HG03103 (cell line): ENCODE data around the gene ONECUT1.
"Not testable (repeated sequence)": the region's sequence is repeated elsewhere in the genome, so short reads cannot be mapped to it uniquely, and the experiment has no call there.

Experiments
- ATAC-seq: cut with Tn5 transposase; IDR thresholded peaks from one replicate; pipeline ENCODE4 v1.9.1; 2021; ENCODE audit warnings: low read depth; ENCODE audit not compliant: unreplicated experiment

The ONECUT1 gene

DNA sequence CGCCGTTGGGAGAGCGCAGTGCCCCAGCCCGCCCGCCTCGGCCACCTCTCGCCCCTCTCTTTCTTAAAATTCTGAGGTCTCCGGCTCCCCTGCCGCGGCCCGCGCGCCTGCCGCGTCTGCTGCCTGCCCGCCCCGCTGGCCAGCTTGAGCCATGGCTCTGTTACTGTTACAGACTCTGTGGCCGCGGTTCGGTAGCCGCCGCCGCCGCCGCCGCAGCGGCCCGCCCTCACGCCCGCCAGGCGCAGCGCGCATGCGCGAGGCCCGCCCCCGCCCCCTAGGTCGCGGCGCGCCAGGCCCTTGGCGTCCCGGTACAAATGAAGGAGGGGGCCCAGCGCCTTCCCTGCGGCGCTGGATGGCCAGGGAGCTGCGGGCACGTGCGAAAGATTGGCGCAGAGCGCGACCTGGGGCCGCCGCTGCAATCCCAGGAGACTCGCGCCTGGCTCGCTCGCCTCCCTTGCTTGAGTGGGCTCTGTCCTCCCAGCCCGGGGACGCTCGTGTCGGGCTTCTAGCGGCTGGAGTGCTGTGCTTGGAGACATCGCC is at the start of gene ONECUT1:
TSS of gene ONECUT1 (minus strand) at position 168 of the 540 bp plus-strand sequence. CDS start 452 bp downstream, outside the sequence.
- ATAC-seq: peak; percentile 59

DNA sequence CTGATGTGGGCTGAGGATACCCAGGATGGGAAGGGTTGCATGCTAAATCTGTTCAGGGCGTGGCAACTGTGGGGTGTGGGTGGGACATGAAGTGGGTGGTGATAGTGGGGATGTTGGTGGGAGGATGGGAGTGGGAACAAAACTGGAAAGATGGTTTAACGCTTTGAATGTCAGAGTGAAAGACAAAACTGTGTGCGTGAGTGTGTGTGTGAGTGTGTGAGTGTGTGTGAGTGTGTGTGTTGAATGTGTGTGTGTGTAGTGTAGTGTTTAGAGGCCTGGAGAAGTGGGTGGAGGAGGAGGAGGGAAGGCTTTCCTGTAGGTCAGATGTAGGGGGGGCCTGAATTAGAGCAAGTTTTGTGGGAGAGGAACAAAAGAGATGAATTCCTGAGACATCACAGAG is 44.2 kb upstream of the ONECUT1 start:
- ATAC-seq: no peak

DNA sequence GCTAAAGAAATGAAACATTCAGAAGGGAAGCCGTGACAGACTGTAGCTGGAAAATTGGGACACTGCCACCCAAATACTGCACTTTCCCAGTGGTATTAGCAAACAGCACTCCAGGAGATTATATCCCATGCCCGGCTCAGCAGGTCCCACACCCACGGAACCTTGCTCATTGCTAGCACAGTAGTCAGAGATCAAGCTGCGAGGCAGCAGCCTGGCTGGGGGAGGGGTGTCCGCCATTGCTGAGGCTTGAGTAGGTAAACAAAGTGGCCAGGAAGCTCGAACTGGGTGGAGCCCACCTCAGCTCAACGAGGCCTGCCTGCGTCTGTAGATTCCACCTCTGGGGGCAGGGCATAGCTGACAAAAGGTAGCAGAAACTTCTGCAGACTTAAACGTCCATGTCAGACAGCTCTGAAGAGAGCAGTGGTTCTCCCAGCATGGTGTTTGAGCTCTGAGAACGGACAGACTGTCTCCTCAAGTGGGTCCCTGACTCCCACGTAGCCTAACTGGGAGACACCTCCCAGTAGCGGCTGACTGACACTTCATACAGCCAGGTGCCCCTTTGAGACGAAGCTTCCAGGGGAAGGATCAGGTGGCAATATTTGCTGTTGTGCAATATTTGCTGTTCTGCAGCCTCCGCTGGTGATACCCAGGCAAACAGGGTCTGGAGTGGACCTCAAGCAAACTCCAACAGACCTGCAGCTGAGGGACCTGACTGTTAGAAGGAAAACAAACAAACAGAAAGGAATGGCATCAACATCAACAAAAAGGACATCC is 34.2 kb upstream of the ONECUT1 start:
- ATAC-seq: not testable (repeated sequence)

DNA sequence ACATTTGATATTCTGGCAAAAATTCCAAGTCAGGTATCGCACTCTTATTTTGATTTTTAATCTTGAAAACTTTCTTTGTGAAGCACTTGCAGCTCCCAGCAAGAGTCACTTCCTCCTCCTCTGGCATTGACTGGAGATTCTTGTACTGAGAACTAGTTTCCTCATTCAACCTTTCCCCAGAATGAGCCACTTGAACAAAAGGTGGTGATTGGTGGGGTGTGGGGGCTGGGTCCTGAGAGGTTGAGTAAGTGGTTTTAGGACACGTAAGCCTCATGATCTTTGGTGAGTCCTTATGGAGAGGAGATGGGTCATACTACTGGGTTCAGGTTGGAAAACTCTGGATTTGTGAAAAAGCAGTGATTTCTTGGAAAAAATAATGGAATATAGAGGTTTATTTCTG is 32.3 kb upstream of the ONECUT1 start:
- no peak for ATAC-seq

DNA sequence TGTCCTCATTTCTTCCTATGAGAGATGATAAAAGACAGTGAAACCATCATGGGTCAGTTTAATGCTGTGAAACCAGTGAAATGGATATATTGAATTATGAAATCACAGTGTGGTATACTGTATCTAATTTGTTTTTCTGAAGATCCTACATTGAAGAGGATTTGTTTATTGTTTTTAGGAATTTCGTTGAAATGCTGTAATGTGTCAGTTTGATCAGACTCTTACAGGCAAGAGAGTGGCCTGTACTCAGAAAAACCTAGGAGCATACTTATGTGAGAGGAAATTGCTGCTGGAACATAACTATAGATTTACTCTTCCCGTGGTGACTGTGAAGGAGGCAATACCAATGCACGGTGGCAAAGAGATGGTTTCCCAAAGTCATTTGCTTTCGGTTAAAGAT is 29.1 kb upstream of the ONECUT1 start:
- ATAC-seq: no peak

DNA sequence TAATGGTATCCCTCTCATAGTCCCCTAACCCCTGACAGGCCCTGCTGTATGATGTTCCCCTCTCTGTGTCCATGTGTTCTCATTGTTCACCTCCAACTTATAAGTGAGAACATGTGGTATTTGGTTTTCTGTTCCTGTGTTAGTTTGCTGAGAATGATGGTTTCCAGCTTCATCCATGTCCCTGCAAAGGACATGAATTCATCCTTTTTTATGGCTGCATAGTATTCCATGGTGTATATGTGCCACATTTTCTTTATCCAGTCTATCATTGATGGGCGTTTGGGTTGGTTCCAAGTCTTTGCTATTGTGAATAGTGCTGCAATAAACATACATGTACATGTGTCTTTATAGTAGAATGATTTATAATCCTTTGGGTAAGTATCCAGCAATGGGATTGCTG is 25.8 kb upstream of the ONECUT1 start:
- not testable (repeated sequence) for ATAC-seq

DNA sequence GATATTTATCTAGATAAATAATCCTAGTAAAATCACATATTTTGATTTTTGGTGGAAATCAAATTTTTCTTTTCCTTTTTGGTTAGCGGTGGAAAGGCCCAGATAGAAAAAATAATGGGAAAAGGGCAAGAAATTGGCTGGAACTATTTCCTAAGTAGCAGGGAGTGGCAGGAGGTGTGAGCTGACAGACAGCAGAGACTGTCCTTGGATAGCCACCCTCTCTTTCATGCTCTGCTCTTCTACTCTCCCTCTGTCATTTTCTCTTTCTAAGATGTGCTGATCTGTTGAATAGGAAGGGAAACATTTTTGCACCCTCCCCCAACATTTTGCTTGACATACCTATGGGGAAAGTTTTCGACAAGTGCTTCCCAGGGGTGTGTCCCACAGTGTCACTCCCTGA is 18.9 kb upstream of the ONECUT1 start:
- ATAC-seq: no peak

DNA sequence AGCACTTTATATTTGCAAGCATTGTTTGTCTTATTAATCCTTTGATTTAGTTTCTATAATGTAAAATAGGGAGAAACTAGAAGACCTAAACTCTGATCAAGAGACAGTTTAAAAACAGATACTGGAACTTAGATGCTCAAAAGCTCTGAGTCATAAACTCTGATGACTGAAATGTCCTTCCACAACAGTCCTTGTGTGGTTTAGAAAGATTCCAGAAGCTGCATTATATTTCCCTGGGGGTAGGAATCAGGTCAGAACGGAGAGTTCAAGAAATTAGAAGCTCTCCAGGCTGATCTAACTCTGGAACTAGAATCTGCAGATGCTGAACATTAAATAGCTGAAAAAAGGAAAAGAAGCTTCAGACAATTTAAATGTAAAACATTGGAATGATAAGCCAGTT is 18.3 kb upstream of the ONECUT1 start:
- ATAC-seq: no peak

DNA sequence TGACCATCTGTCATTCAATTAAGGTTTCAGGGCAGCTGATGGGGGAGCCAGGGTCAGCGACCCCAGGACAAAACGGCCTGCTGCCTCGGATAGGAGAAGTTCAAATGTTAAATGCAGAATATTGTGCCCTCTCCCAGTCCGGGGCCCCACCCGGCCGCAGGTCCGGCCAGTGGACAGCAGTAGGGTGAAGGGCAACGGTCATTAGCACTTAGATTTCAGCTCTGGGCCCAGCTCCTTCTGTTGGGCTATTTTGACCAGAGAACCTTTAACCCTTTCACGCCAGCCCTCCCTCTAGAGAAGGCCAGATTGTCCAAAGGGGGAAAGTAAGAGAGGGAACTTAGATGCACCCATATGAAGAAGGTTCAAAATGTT is 16.1 kb upstream of the ONECUT1 start:
- ATAC-seq: no peak

DNA sequence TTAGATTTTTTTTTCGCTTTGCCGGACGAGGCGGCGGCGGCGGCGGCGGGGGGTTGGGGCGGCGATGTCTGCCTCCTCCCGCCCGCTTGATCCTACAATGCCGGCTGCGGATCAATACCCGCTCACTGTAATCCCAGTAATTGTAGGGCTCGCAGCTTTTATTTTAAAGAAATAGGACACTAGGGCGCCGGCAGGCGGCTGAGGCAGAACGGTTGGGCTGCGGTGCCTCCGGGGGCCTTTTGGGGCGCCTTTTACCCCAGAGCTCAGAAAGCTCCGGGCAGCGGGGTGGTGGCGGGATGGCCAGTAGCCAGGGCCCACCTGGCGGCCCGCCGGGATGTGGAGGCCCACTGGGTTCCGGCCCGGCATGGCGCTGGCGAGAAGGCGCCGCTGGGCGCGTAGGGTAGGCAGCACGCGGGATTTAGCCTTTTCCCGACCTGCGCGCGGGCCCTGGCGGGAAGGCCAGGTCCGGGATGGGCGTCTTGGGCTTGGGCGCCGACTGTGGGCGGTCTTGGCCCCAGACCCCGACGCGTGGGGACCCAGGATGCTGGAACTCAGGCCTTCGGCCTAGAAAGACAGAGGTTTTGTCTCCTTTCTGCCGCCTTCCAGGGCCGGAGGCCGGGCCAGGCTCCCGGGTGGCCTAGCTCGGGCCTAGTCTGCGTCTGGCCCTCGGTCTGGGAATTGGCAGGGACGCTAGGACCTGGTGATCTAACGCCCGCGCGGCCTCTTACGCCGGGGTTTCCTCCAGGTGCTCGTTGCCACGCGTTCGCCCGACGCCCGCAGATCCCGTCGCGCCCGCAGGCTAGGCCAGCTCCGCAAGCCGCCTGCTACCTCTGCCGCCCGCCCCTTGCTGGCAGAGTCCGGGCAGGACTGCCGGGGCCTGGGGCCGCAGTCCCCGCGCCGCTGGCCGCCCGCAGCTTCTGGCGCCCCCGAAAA is 15.5 kb upstream of the ONECUT1 start:
- no peak for ATAC-seq

DNA sequence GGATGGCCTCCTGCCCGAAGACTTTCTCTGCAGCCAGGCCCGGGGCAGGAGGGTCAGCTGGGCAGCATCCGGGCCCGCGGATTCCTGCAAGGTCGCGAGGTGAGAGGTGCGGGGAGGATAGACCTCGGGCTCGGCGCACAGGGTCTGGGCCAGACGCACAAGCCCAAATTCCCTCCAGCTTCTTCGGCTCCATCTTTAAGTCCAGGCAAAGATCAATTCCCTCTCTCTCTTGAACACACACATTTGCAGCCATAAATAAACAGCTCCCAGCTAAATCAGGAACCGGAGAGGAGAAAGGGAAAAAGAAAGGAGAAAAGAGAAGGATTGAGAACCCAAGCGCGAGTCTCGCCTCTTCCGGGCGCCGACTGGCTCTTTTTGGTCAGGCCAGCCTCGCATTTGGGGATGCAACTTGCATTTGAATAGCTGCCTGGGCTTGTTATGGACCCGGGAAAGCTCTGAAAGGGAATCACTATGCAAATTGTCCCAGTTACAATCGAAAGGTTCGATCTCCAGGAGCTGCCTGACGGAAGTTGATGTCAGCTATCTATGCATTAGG is 14.5 kb upstream of the ONECUT1 start:
- ATAC-seq: no peak

DNA sequence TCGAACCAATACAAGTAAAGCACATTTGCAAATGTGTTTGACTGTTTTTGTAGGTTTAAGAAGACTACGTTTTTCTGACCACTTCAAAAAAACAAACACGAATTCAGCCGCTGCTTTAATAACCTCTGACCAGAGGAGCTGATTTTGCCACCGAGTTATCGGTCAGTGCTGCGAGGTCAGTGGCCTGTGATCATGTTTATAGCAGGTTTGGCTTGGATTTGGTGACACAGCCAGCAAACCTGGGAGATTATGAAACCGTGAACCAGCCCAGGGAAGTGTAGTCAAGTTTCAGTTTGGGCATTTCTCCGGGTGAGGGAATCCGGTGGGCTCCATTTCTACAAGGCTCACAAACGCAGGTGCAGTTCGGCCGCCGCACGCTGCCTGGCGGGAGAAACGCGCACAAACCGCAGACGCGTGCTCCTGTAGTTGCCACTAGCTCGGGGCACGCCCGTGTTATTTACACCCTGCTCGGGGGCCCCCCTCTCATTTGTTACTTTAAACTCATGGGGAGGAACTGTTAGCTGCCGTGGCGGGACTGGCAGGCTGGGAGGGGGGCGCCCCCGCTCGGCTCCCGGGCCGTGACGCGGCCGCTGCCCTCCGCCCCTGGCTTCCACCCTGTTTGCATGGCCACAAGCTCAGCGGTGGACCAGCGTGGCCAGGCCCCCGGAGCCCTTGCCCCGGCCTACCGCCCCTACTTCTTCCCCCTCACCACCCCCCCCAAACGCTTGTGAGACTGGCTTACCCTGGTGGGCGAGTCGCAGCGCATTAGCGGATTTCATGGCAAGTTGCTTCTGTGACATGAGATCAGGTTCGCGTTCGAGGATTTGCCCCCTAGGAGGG is 13.6 kb upstream of the ONECUT1 start:
- ATAC-seq: no peak

DNA sequence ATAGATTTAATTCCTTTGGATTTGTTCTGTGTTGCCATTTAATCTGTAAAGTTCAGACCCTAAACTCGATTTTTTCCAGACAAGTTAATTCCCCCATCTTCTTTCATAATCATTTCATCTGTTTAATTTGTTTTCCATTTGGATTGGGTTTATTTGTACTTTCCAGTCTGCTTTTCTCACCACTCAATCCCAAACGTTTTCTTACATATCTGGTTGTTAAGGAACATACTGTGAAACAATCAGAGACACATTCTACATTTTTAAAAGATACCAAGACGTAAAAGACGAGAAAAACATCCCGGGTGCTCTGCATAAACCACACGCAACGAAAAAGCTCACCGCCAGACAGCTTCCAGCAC is 13.0 kb upstream of the ONECUT1 start:
- no peak for ATAC-seq

DNA sequence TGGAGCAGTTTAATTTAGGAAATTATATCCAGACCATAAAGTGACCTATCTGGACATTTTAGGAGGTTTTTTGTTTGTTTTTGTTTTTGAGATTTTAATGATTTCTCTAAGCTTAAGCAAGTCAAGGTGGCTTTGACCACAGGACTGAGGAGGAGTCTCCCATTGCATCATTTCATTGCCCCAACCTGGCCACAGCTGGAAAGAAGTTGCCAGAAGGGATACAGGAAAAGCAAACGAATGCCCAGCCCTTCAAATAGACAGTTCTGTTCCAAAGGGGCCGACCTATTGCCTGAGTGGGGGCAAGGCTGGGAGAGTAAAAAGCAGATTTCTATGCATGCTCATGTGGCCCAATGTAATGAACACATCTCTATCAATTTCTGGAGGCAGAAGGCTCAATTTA is 12.0 kb upstream of the ONECUT1 start:
- ATAC-seq: no peak

DNA sequence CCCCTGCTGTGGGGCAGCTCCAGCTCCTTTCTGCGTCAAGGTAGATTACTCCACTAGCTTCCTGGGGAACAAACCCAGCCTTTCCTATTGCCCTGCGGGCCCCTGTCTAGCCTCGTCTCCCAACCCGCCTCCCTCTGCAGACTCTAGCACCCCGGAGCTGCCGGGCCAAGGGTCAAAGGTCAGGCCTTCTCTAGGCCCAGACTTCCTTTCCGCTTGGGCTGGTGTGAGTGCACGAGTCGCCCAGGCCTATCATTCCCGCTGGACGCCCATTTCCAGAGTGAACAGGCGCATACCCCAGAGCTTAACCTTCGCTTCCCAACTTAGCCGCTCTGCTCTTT is 11.6 kb upstream of the ONECUT1 start:
- ATAC-seq: no peak

DNA sequence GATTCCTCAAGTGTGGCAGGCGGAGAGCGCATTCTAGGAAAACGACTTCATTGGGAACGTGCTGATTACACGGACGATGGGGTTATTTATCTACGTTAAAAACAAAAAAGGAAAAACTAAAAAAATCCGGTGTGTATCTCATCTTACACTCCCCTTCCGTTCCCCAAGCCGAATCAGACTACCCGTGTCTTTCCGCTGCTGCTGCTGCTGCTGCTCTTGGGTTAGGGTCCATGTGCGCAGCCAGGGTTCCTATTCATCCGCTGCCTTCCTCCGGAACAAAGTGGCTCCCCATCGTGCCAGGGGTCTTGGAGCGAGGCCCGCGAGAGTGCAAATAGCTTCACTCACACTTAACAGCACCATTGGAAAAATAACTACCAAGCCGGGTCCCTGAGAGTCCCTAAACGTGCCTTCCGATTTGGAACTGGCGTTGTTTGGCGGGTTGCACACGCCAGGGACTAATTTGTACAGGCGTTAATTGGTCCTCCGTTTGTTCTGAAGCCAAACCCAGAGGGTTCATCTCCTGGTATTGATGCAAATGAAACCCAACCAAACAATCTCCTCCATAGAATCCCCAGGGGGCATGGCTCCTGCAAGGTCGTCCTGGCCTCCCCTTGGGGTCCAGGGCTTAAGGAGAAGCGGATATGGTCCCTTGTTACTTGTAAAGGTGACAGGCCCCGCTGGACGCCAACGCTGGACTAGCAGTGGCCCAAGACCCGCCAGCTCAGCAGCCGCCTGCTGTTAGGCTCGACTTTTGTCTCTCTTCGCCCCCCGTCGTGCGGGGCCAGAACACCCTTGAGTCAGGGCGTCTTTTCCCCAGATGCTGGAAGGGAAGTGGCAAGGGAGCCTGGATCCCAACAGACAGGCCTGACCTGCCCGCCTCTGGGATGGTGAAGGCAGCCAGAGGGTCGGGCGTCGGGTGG is 11.0 kb upstream of the ONECUT1 start:
- ATAC-seq: no peak

DNA sequence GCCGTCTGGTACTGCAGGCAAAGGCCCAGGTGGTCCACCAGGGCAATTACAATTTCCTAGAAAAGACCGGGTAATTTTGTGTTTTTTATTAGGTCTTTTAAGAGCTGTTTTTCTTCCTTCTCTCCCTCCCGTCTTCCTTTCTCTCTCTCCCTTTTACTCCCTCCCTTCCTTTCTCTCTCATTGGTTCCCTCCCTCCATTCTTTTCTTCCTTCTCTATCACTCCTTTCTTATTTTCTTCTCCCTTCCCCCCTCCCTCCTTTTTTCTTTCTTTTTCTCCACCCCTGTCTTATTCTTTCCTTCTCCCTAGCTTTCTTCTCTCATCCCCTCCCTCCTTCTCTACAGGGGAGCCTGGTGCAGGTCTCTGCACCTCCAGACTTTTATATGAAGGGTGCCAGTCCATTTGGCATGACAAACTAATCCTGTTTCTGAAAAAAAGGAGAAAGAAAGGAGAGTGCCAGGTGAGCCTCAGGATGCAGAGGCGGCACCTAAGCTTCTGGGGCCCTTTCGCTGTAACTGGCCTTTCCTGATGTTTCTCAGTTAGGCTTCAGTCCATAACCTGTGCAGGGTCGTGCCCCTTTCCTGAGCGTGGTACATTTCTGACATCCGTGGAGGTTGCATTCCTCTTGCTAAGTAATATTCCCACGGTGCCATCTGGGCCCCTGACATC is 9.1 kb upstream of the ONECUT1 start:
- ATAC-seq: no peak

DNA sequence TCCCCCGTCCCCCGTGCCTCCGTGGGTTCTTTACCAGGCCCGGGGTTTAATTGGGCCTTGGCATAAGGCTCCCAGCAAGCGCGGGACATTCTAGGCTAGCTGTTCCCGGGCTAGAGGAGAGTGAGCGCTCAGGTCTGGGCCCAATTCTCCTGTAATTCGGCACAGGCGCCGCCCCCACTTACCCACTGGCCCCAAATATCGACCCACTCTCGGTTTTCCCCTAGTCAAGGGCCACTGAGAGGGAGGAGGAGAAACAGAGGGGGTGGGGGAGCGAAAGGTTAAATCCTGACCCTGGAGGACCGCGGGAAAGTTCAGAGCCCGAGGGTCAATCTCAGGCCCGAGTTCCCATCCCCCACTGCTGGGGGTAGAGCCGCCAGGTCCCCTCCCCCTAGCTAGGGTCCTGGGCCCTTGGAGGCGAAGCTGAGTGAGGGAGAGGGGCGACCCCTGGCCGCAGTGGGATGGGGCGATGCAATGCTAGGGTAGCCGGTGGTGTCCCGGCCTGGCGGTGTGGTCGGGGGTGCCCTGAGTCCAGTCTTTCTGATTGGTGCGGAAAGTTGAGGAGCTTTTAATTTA is 8.5 kb upstream of the ONECUT1 start:
- ATAC-seq: no peak
